Naive thymus-derived CD8-positive, alpha-beta T cell (primary cell): ENCODE measurements around the gene HHLA2. TPM values are rescaled to one million over a fixed set of nuclear protein-coding genes. Genes with fewer than 3 reads are reported as not detected.
"Not testable (repeated sequence)": the region's sequence is repeated elsewhere in the genome, so short reads cannot be mapped to it uniquely, and the experiment has no call there.

Experiments
- ATAC-seq, 2 donors: fragments of 150-1000 bp; cut with Tn5 transposase in 1 of 2; sonication (Bioruptor Pico), chemical (Tn5 transposase) in 1 of 2; 1 replicate in 1 of 2; 2 replicates in 1 of 2; pipeline ENCODE4 v1.10.0; 2021; ENCODE audit warnings: mild to moderate bottlenecking in 2 of 2, moderate library complexity in 2 of 2
- POLR2A ChIA-PET: fragments of 350-600 bp; sonication (Branson Sonifier 250); formaldehyde crosslinking; loops from one replicate; lab custom pipeline; 2021; ENCODE audit warnings: antibody characterized with exemption; lab: Charles Lee
- DNase-seq, 10 donors: peaks; one replicate each; pipeline versions ENCODE4 v3.0.0 to v3.0.0-alpha.2; 2020 to 2022
- H3K27ac Mint-ChIP-seq, 10 donors: one replicate each; pipeline ENCODE4 v1.8.0; 2020 to 2022; ENCODE audit warnings: mild to moderate bottlenecking in 10 of 10, mixed read lengths in 10 of 10, moderate library complexity in 4 of 10, inconsistent platforms in 1 of 10
- H3K27me3 Mint-ChIP-seq, 5 donors: one replicate each; pipeline ENCODE4 v1.8.0; 2021 to 2022; ENCODE audit warnings: mixed read lengths in 5 of 5
- H3K36me3 Mint-ChIP-seq, 3 donors: one replicate each; pipeline ENCODE4 v1.8.0; 2020 to 2022; ENCODE audit warnings: mixed read lengths in 3 of 3, mild to moderate bottlenecking in 2 of 3, inconsistent platforms in 1 of 3
- H3K4me1 Mint-ChIP-seq, 4 donors: one replicate each; pipeline ENCODE4 v1.8.0; 2021 to 2022; ENCODE audit warnings: mixed read lengths in 4 of 4
- H3K4me3 Mint-ChIP-seq, 10 donors: one replicate each; pipeline ENCODE4 v1.8.0; 2020 to 2022; ENCODE audit warnings: mild to moderate bottlenecking in 10 of 10, mixed read lengths in 10 of 10, moderate library complexity in 6 of 10, inconsistent platforms in 1 of 10
- H3K9me3 Mint-ChIP-seq, 9 donors: one replicate each; pipeline ENCODE4 v1.8.0; 2020 to 2022; ENCODE audit warnings: mixed read lengths in 9 of 9, mild to moderate bottlenecking in 3 of 9, inconsistent platforms in 1 of 9, moderate library complexity in 1 of 9
- polyA plus RNA-seq, 3 donors: library from polyadenylated mRNA; unstranded; fragments of 300-500 nt; fragmentation: Illumina TruSeq; gene quantifications; one replicate each; pipeline ENCODE4 v1.2.3, GENCODE V29; 2021
- total RNA-seq, 8 experiments: library from RNA in 2 of 8; stranded (reverse) in 2 of 8; gene quantifications; one replicate each; pipeline ENCODE4 v1.2.3 and lab custom pipeline; 2021 to 2026

The HHLA2 gene
- under 1 TPM; 0.44 to 0.75 TPM for total RNA-seq
- under 1 TPM in 1 of 3 donors, not detected in 2; 0.48 TPM for polyA plus RNA-seq
- total RNA-seq (lab: John Stamatoyannopoulos, UW): 0 to 3.0 (median 0.42) reads per million in 6 experiments

- no peak within 1 kb of the TSS for H3K27ac Mint-ChIP-seq
- H3K4me1 Mint-ChIP-seq: peaks cover 17 to 38% (median 34%) of the 10 kb centered on the region in 4 donors
- DNase-seq (no peak), ATAC-seq (no peak)
- no peaks in the 10 kb centered on the region for H3K27me3 Mint-ChIP-seq
- H3K9me3 Mint-ChIP-seq: peaks cover 0 to 6% (median 0%) of the 10 kb centered on the region in 9 donors
- no peaks in the 10 kb centered on the region for H3K36me3 Mint-ChIP-seq
- POLR2A ChIA-PET: interaction anchor here (0.9 kb wide), 1 partner anchor 8 kb away, joined by 3 read pairs; no protein-coding TSS in a partner anchor
- H3K4me3 Mint-ChIP-seq: no peak within 1 kb of the TSS
Measured at GRCh38 chr3:108296239-108296638, at the start of gene HHLA2. HHLA2 (plus strand) TSS chr3:108296548; CDS start chr3:108351814, 55,266 bp downstream.

GRCh38 chr3:108250626-108251025 lies 45.7 kb upstream of the HHLA2 start:
- H3K27ac Mint-ChIP-seq: no peak overlapping the region
- peaks cover 0 to 6% (median 3%) of the 10 kb centered on the region in 3 donors for H3K36me3 Mint-ChIP-seq
- H3K4me1 Mint-ChIP-seq: no peaks in the 10 kb centered on the region
- DNase-seq: no peak
- POLR2A ChIA-PET: no interaction called here
- H3K27me3 Mint-ChIP-seq: no peaks in the 10 kb centered on the region
- peaks cover 0 to 3% (median 0%) of the 10 kb centered on the region in 9 donors for H3K9me3 Mint-ChIP-seq
- no peak for ATAC-seq
- no peak overlapping the region for H3K4me3 Mint-ChIP-seq

GRCh38 chr3:108251265-108251664 lies 45.1 kb upstream of the HHLA2 start:
- Mint-ChIP-seq H3K9me3 (peaks cover 0 to 3% (median 0%) of the 10 kb centered on the region in 9 donors), H3K27ac (no peak overlapping the region), H3K27me3 (no peaks in the 10 kb centered on the region), H3K4me3 (no peak overlapping the region), H3K36me3 (peaks cover 0 to 6% (median 3%) of the 10 kb centered on the region in 3 donors), H3K4me1 (no peaks in the 10 kb centered on the region)
- POLR2A ChIA-PET: no interaction called here
- ATAC-seq (no peak), DNase-seq (no peak)

GRCh38 chr3:108251844-108252243 lies 44.5 kb upstream of the HHLA2 start:
- DNase-seq: no peak
- POLR2A ChIA-PET: no interaction called here
- no peak overlapping the region for H3K4me3 Mint-ChIP-seq
- peaks cover 0 to 6% (median 3%) of the 10 kb centered on the region in 3 donors for H3K36me3 Mint-ChIP-seq
- ATAC-seq: no peak
- peaks cover 0 to 3% (median 0%) of the 10 kb centered on the region in 9 donors for H3K9me3 Mint-ChIP-seq
- no peaks in the 10 kb centered on the region for H3K4me1 Mint-ChIP-seq
- H3K27me3 Mint-ChIP-seq: no peaks in the 10 kb centered on the region
- H3K27ac Mint-ChIP-seq: no peak overlapping the region

- Mint-ChIP-seq H3K4me3 (no peak overlapping the region), H3K4me1 (no peaks in the 10 kb centered on the region), H3K27me3 (no peaks in the 10 kb centered on the region), H3K36me3 (peaks cover 0 to 6% (median 3%) of the 10 kb centered on the region in 3 donors), H3K27ac (no peak overlapping the region), H3K9me3 (peaks cover 0 to 4% (median 0%) of the 10 kb centered on the region in 9 donors)
- ATAC-seq (no peak), DNase-seq (no peak)
- POLR2A ChIA-PET: no interaction called here
Measured at GRCh38 chr3:108255131-108255530, 41.2 kb upstream of the HHLA2 start.

GRCh38 chr3:108264534-108265298 lies 31.6 kb upstream of the HHLA2 start:
- Mint-ChIP-seq H3K9me3 (peaks cover 0 to 19% (median 13%) of the 10 kb centered on the region in 9 donors), H3K36me3 (peaks cover 0 to 15% (median 7%) of the 10 kb centered on the region in 3 donors), H3K27ac (peak overlapping the region in 3 of 10 donors; percentile 11 to 86 (median 53))
- POLR2A ChIA-PET: interaction anchor here (0.7 kb wide), 1 partner anchor 22 kb away, joined by 7 read pairs; no protein-coding TSS in a partner anchor
- not testable (repeated sequence) for H3K4me1 Mint-ChIP-seq, H3K27me3 Mint-ChIP-seq, H3K4me3 Mint-ChIP-seq, ATAC-seq, DNase-seq

GRCh38 chr3:108268235-108268634 lies 28.1 kb upstream of the HHLA2 start:
- POLR2A ChIA-PET, H3K4me3 Mint-ChIP-seq: not testable (repeated sequence)

GRCh38 chr3:108271626-108272025 lies 24.7 kb upstream of the HHLA2 start:
- Mint-ChIP-seq H3K4me3 (no peak overlapping the region), H3K4me1 (no peaks in the 10 kb centered on the region), H3K9me3 (peaks cover 0 to 25% (median 15%) of the 10 kb centered on the region in 9 donors), H3K27ac (no peak overlapping the region), H3K27me3 (no peaks in the 10 kb centered on the region), H3K36me3 (peaks cover 0 to 20% (median 7%) of the 10 kb centered on the region in 3 donors)
- POLR2A ChIA-PET: no interaction called here
- DNase-seq: no peak
- ATAC-seq: no peak

More at GRCh38 chr3:108268235-108268634, 28.1 kb upstream of the HHLA2 start:
- ATAC-seq, H3K27me3 Mint-ChIP-seq, DNase-seq, H3K4me1 Mint-ChIP-seq, H3K27ac Mint-ChIP-seq: not testable (repeated sequence)
- Mint-ChIP-seq H3K9me3 (peaks cover 0 to 19% (median 14%) of the 10 kb centered on the region in 9 donors), H3K36me3 (peaks cover 0 to 15% (median 7%) of the 10 kb centered on the region in 3 donors)

- H3K4me1 Mint-ChIP-seq, ATAC-seq, H3K4me3 Mint-ChIP-seq, POLR2A ChIA-PET, DNase-seq, H3K27me3 Mint-ChIP-seq: not testable (repeated sequence)
- Mint-ChIP-seq H3K36me3 (peaks cover 0 to 26% (median 24%) of the 10 kb centered on the region in 3 donors), H3K27ac (peak overlapping the region in 1 of 10 donors; percentile 8), H3K9me3 (peaks cover 0 to 32% (median 26%) of the 10 kb centered on the region in 9 donors)
Measured at GRCh38 chr3:108279066-108279465, 17.3 kb upstream of the HHLA2 start.

- DNase-seq: no peak
Measured at GRCh38 chr3:108280476-108280875, 15.9 kb upstream of the HHLA2 start.

GRCh38 chr3:108281670-108282069 lies 14.7 kb upstream of the HHLA2 start:
- ATAC-seq: no peak
- DNase-seq: no peak
- POLR2A ChIA-PET: interaction anchor here (0.6 kb wide), 1 partner anchor 235 kb away, joined by 3 read pairs; no protein-coding TSS in a partner anchor
- Mint-ChIP-seq H3K27me3 (peaks cover 0 to 2% (median 0%) of the 10 kb centered on the region in 5 donors), H3K9me3 (peaks cover 0 to 35% (median 26%) of the 10 kb centered on the region in 9 donors), H3K4me1 (peaks cover 0 to 7% (median under 1%) of the 10 kb centered on the region in 4 donors), H3K27ac (no peak overlapping the region), H3K36me3 (peaks cover 0 to 27% (median 21%) of the 10 kb centered on the region in 3 donors), H3K4me3 (no peak overlapping the region)

More at GRCh38 chr3:108280476-108280875, 15.9 kb upstream of the HHLA2 start:
- Mint-ChIP-seq H3K4me3 (no peak overlapping the region), H3K36me3 (peaks cover 0 to 26% (median 26%) of the 10 kb centered on the region in 3 donors), H3K27ac (no peak overlapping the region), H3K27me3 (peaks cover 0 to 2% (median 0%) of the 10 kb centered on the region in 5 donors), H3K4me1 (peaks cover 0 to 7% (median under 1%) of the 10 kb centered on the region in 4 donors), H3K9me3 (peaks cover 0 to 32% (median 26%) of the 10 kb centered on the region in 9 donors)
- ATAC-seq: no peak
- POLR2A ChIA-PET: no interaction called here

- H3K4me1 Mint-ChIP-seq: peaks cover 0 to 7% (median under 1%) of the 10 kb centered on the region in 4 donors
- no peak for ATAC-seq
- H3K4me3 Mint-ChIP-seq: no peak overlapping the region
- POLR2A ChIA-PET: no interaction called here
- peaks cover 0 to 23% (median 16%) of the 10 kb centered on the region in 3 donors for H3K36me3 Mint-ChIP-seq
- DNase-seq: no peak
- H3K9me3 Mint-ChIP-seq: peaks cover 0 to 24% (median 19%) of the 10 kb centered on the region in 9 donors
- H3K27ac Mint-ChIP-seq: no peak overlapping the region
- H3K27me3 Mint-ChIP-seq: peaks cover 0 to 2% (median 0%) of the 10 kb centered on the region in 5 donors
Measured at GRCh38 chr3:108283006-108283405, 13.3 kb upstream of the HHLA2 start.
